Activated effector memory CD4-positive, alpha-beta T cell treated with Interleukin-2 at 50 U/mL for 16 hours (primary cell): ENCODE measurements around the gene ACE.

Source experiments
- DNase-seq: peaks from one replicate; pipeline ENCODE4 v3.0.0-alpha.2; 2020

Gene ACE

DNA sequence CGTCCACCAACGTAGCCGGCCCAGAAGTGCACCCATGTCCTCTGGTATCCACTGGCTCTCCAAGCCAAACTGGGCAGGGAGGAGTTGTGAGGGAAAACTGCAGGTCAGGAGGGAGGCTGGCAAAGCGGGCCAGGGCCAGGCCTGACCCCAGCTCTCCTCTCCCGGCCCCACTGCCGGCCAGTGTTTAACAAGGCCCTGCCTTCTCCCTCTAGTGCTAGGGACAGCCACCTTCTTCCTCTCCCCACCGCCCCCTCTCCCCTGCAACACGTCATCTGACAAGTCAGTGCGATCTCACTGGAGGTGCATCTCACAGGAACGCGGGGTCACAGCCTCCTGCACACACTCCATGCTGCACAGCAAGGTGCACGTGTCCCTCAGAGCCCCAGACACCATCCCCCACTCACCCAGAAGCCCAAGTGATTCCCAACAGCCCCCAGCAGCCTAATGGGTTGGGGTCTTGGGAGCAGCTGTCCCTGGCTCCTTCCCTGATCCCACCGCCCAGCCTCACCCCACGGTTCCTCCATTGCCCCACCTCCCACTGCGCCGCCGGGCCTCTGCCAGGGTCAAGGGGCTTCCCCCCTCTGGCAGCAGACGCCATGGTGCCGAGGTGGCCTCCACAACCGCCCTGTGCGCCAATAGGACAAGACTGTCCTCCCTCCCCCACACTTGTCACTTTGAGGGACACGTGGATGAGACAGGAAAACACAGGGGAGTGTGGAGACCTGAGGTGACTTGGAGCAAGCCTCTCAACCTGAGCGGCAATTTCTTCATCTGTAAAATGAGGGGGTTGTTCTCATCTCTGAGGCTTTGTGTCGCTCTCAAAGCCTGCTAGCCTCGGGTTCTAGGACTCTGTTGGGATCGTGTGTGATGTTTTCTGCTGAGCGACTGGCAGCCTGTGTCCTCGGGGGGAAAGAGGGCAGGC is 1.1 kb upstream of the ACE start:
- no peak for DNase-seq

DNA sequence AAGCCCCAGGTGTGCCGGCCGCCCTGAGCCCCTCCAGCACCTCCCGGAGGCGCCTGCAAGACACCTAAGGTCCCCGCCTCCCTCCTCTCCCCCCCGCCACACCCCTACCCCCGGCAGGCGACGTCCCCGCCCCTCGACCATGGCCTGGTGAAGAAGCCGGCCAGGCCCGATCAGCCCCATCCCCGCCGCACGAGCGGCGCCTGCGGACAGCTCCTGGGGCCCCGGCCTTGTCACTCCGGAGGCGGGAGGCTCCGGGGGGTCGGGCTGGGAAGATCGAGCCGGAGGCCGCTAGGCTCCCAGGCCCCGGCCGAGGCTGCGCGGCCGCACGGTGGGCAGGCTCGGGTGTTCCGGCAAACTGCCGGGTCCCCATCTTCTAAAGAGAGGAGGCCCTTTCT is 405 bp upstream of the ACE start:
- DNase-seq, result peak; percentile 12

DNA sequence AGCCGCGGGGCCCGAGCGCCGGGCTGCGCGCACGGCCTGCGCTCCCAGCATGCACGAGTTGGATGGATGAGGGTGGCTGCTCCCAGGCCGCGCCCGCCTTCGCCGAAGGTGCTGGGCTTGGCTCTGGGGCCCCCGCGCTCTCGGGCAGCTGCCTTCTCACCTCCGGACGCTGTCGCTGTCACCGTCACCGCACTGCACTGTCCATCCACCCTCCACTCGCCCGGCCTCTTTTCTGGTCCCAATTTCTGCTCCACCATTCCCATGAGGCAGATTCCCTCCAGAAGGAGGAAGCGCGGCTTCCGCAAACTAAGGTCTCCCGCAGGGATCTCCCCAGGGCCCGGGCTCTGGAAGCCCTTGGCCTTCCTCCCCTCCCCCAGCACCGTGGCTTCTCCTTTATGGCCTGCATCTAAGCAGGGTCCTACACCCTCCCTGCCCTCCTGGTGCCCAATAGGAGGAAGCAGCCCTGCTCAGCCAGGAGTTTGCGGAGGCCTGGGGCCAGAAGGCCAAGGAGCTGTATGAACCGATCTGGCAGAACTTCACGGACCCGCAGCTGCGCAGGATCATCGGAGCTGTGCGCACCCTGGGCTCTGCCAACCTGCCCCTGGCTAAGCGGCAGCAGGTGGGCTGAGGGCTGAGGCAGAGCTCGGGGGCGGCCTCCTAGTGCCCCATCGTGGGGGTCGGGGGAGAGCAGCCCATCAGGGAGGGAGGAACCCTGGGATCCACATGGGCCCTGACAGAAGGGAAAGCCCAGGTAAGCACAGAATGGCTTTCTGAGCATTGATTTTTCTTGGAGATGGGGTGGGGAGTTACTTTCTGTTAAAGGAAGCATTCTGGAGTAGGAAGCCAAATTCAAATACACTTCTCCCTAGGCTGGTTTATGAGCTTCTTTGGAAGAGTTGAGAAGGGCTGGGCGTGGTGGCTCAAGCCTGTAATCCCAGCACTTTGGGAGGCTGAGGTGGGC is 899 bp downstream of the ACE start:
- no peak for DNase-seq

DNA sequence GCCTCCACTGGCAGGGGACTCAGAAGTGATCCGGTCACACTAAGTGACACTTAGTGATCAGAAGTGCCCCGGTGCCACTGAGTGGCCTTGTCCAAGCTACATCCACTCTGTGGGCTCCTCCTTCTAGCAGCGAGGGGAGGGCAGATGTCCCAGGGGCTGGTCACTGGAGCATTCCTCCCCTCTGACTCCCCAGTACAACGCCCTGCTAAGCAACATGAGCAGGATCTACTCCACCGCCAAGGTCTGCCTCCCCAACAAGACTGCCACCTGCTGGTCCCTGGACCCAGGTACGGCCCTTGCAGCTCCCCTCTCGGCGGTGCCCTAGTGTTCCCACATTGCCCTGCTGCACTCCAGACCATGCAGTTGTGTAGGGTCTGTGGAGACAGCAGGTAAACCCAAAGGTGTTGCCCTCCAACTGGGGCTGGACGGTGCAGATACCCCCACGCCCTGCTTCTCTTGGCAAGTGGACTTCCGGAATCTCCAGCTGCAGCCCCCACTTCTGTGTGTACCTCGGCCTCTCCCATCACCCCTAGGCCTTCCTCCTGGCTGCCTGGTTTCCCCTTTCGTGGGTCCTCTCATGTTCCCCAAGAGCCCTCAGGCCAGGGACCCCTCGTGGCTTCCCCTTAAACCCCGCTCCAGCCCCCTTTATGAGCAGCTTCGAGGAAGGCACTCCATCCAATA is 2.1 kb downstream of the ACE start:
- peak; percentile 70 for DNase-seq

DNA sequence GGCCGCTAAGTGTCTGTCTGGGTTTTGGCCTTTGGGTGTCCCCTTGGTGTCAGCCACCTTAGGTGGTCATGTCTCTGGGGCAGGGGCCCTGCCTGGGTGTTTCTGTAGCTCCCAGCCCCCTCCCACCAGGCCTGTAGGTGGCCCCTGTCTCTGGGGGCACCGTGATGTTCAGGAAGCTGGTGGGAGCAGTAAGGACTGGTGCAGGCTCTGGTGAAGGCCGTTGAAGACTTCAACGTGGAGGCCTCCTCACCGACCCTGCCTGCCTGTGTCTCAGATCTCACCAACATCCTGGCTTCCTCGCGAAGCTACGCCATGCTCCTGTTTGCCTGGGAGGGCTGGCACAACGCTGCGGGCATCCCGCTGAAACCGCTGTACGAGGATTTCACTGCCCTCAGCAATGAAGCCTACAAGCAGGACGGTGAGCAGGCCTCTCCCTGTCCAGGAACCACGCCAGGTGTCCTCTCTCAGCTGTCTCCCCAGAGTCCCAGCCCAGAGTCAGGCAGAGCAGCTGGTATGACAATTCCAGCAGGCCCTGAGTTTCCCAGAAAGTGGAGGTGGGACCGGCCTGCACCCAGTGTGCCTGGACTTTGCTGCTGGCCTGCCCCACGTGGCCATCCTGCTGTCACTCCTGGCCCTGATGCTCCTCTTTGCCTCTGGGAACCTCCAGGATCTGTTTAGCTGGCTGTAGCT is 2.8 kb downstream of the ACE start:
- no peak for DNase-seq

DNA sequence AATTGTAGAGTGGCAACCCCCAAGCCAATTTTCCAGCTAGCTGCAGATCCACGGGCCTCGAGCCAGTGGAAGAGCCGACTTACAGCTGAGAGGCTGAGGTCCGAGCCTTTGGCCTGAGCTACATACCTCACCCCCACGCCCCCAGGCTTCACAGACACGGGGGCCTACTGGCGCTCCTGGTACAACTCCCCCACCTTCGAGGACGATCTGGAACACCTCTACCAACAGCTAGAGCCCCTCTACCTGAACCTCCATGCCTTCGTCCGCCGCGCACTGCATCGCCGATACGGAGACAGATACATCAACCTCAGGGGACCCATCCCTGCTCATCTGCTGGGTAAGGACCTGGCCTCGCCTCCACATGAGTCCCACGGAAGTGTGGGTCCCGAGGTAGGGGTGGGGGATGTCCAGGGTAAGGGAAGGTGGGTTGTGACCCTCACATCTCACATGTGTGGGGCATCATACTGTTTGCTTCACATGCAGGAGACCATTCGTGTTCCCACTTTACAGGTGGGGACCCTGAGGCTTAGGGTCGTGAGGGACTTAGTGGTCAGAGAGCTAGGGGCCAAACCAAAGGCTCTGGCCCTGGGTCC is 3.4 kb downstream of the ACE start:
- no peak for DNase-seq

DNA sequence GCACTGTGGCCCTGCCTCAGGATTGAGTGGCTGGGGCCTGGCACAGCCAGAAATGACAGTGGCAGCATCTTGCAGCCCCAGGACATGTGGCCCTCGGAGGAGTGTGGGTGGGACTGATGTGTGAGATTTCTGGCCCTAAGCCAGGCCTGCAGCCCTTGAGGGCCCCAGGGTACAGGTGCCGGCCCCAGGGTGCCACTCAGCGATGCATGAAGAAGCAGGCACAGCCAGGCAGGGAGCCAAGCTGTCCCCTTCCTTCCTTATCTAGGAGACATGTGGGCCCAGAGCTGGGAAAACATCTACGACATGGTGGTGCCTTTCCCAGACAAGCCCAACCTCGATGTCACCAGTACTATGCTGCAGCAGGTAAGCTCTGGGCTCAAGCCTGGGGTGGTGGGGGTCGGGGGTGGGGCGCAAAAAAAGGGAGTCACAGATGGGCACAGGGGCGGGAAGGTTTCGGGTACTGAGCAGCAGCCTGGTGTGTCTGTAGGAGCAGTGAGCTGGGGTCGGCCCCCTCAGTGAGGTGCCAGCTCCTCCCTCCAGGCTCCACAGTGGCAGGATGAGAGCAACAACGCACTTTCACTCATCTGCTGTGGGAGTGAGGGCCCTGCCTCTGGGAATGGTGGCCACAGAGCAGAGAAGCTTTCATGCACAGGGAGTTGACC is 4.1 kb downstream of the ACE start:
- no peak for DNase-seq

DNA sequence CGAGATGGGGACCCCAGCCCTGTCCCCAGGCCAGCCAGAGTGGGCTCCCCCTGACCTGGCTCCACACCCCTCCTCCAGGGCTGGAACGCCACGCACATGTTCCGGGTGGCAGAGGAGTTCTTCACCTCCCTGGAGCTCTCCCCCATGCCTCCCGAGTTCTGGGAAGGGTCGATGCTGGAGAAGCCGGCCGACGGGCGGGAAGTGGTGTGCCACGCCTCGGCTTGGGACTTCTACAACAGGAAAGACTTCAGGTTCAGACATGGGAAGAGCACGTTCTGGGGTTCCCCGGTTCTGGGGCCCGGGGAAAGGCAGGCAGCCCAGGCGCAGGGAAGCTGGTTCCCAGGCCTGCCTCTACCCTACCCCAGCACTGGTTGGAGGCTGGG is 4.6 kb downstream of the ACE start:
- DNase-seq, result no peak

DNA sequence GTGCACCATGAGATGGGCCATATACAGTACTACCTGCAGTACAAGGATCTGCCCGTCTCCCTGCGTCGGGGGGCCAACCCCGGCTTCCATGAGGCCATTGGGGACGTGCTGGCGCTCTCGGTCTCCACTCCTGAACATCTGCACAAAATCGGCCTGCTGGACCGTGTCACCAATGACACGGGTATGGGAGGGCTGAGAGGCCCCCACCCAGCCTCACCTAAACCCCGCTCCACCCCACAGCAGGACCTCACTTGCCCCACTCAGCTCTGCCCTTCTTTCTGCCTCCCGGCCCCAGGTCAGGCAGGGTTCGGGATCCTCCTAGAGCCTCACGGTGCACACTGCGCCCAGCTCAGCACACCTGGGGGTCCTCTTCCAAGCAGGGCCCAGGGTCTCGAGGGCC is 5.6 kb downstream of the ACE start:
- no peak for DNase-seq

DNA sequence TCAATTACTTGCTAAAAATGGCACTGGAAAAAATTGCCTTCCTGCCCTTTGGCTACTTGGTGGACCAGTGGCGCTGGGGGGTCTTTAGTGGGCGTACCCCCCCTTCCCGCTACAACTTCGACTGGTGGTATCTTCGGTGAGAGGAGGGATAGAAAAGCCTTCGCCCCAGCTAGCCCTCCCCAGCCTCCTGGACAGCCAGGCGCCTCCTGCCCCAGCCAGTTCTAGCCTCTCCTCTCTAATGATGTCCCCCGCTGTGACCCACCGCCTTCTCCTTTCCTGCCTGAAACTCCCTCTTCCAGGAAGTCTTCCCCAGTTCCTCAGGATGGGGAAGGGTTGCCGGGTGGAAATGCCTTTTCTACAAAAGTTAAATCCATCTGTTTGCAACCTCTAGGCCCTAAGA is 6.2 kb downstream of the ACE start:
- DNase-seq, result no peak

DNA sequence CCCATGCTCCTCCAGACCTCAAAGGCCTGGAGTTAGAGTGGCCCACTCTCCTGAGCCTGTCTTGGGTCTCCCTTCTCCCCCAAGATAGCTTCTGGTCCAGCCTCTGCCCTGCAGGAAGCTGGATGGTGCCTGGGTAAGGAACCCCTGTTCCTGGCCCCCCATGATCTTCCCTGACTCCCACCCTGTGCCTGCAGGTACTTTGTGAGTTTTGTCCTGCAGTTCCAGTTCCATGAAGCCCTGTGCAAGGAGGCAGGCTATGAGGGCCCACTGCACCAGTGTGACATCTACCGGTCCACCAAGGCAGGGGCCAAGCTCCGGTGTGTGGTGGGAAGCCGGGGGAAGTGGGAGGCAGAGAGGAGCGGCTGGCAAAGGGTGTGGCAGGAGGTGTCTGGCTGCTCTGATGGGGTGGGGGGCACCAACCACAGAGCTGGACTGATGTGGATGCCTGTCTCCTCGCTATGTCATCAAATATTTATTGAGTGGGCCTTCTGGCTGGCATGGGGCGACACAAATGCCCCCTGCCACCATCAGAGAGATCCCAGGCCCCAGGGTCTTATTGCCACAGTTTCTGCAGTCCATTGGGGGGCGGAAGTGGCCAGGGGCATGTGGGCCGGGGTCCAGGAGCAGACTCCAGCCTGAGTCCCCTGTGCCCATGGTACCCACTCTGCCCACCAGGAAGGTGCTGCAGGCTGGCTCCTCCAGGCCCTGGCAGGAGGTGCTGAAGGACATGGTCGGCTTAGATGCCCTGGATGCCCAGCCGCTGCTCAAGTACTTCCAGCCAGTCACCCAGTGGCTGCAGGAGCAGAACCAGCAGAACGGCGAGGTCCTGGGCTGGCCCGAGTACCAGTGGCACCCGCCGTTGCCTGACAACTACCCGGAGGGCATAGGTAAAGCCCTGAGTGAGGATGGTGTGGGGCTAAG is 7.1 kb downstream of the ACE start:
- no peak for DNase-seq

DNA sequence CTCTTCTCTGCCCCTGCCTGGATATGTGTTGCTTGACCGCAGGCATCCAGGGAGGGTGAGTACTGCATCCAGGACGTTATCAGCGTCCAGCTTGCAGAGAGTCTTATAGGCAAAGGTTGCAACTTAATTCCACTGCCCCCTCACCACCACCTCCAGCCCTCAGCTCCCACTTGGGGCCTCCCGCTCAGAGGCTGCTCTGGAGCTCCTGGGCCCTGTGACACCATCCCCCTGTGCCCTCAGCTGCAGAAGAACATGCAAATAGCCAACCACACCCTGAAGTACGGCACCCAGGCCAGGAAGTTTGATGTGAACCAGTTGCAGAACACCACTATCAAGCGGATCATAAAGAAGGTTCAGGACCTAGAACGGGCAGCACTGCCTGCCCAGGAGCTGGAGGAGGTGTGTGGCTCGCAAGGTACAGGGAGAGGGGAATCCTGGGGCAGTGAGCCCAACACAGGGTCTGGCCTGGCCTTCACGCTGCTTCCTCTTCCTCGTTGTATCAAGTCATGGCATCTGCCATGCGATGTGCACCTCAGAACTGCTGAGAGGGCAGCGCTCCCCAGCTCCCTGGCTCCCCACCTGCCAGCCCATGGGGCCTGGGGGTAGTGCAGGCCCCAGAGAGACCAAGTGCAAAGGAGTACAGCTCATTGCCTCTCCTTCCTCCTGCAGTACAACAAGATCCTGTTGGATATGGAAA is 9.6 kb downstream of the ACE start:
- no peak for DNase-seq

DNA sequence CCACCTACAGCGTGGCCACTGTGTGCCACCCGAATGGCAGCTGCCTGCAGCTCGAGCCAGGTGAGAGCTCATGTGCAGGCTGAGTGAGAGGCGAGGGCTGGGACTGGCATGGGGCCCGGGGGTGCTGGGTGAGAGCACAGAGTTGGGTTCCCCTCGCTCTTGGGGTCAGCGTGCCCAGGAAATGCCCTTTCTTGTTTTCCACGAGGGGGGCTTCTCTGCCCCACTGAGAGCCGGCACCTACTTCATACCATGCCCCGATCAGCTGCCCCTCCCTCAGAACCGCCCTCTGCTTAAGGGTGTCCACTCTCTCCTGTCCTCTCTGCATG is 10.1 kb downstream of the ACE start:
- no peak for DNase-seq

DNA sequence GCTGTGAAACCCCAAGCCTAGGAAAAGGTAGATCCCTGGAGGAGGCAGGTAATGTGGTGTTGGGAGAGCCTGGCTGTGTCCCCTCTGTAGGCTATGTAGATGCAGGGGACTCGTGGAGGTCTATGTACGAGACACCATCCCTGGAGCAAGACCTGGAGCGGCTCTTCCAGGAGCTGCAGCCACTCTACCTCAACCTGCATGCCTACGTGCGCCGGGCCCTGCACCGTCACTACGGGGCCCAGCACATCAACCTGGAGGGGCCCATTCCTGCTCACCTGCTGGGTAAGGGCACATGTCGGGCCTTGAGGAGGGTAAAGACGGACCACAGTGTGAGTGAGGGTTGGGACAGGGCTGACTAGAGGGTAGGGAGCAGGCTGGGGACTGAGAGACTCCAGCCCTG is 12.0 kb downstream of the ACE start:
- no peak for DNase-seq

DNA sequence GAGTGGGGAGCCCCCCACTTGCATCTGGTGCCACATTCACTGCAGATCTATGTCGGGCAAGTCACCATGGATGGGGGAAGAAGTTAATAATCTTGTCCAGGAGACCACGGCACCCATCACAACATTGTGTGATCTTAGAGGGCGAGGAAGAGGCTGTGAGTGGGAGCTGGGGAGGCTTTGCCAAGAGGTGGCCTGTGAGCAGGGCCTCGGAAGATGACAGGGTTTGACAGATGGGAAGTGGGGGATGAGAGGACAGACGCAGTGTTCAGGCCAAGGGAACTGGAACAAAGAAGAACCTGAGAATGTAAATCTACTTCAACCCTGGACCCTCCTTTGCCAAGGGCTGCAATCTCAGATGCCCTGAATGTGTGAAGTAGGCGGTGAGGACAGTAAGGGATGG is 12.4 kb downstream of the ACE start:
- DNase-seq, result no peak

DNA sequence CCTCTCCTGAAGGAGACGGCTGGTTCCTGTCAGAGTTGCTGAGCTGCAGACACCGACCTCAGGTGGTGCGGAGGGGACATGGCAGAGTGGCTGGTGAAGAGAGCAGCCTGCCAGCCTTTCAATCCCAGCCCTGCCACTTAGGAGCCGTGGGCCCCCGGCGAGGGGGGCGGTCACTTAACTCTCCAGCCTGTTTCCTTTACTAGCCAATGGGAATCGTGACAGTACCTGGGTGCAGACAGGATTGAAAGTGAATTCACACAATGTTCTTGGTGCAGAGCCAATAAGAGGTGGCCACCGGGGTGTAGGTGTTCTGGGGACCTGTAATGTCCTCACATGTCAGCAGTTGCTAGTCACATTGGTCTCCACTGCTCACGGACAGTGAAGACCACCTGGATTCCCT is 13.5 kb downstream of the ACE start:
- DNase-seq, result no peak

DNA sequence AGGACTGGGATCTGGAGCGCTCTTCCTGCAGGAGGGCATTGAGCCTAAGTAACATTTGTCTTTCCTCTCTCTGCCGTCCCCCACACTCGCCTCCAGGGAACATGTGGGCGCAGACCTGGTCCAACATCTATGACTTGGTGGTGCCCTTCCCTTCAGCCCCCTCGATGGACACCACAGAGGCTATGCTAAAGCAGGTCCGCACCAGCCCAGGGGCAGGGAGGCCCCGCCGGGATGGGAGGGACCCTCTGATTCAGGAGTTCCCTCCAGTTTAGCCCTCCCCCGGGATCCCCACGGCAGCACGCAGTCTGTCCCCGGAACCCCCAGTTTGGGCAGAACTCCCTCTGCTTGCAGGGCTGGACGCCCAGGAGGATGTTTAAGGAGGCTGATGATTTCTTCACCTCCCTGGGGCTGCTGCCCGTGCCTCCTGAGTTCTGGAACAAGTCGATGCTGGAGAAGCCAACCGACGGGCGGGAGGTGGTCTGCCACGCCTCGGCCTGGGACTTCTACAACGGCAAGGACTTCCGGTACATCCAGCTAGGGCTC is 14.1 kb downstream of the ACE start:
- DNase-seq, result no peak

DNA sequence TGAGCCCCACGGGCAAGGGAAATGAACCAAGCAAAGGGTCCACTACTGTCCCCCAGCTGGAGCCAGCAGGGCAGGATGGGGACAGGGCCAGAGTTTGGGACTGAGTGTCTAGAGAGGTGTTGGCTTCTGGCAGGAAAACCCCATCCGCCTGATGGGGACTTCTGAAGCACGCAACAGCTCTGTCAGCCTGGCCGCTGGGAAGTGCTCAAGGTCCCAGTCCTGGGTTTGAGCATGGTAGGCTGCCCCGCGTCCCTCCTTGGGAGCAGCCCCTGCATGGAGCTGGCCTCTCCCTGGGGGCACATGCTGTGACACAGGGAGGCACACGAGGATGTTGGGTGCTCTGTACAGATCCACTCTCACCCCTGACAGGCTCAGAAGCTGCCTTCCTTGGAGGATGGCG is 14.6 kb downstream of the ACE start:
- no peak for DNase-seq

DNA sequence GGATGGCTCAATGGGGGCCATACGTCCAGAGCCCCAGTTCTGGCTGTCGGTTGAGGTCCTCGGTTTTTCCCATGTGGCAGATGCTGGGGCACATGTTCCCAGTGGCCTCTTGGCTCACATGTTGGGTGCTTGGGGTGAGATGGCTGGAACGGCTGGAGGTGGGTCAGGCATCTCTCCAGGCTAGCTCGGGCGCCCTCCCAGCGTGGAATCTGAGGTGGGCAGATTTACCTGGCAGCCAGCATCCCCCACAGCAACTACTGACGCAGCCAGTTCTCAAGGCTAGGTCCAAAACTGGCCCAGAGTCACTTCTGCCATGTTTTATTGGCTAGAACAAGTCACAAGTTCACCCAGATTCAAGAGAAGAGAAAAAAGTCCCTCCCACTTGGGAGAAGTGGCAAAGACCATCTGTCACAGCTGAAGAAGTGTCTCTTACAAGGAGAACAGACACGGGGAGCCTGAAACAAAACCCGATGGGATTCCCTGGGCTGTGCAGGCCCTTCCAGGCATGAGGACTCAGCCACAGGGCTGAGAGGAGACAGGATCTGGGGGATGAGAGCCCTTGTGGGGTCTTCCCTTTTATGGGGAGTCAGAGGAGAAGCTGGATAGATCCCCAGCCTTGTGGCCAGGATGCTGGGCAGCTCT is 15.2 kb downstream of the ACE start:
- DNase-seq, result no peak
